GM21576 (cell line): Measurements from ENCODE around the gene GPRIN1.

Experiments used
- ATAC-seq: cut with Tn5 transposase; IDR thresholded peaks from one replicate; pipeline ENCODE4 v1.9.1; 2021; ENCODE audit warnings: mild to moderate bottlenecking, moderate library complexity; ENCODE audit not compliant: unreplicated experiment

Gene GPRIN1

DNA sequence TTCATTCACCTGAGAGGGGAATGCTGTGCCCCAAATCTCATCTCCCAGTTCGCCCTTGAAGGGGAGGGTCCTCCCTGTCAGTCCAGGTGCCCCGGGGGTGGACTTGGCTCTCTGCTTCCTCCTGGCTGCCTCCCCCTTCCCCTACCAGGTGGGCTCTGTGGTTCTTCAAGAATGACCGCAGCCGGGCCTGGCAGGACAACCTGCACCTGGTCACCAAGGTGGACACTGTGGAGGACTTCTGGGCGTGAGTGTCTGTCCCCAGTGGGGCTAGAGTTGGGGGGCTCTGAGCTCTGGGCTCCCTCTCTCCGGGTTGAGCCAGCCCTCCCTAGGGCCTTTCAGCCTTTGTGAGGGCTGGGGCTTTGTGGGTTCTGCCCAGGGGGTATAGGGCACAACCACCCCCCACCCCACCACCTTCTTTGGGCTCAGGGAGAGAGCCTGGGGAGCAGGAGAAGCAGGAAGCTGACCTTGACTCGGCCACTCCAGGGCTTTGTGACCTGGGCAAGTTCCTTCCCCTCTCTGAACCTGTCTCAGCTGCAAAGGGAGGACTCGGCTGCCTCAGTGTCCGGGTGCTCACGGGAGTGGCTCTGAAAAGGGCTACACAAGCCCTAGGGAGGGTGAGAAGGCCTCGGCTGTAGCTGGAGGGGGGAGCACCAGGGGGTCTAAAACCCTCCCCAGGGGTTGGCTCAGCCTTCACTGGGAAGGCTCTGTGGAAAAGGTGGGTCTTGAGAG lies 33.7 kb upstream of the GPRIN1 start:
- ATAC-seq: no peak

DNA sequence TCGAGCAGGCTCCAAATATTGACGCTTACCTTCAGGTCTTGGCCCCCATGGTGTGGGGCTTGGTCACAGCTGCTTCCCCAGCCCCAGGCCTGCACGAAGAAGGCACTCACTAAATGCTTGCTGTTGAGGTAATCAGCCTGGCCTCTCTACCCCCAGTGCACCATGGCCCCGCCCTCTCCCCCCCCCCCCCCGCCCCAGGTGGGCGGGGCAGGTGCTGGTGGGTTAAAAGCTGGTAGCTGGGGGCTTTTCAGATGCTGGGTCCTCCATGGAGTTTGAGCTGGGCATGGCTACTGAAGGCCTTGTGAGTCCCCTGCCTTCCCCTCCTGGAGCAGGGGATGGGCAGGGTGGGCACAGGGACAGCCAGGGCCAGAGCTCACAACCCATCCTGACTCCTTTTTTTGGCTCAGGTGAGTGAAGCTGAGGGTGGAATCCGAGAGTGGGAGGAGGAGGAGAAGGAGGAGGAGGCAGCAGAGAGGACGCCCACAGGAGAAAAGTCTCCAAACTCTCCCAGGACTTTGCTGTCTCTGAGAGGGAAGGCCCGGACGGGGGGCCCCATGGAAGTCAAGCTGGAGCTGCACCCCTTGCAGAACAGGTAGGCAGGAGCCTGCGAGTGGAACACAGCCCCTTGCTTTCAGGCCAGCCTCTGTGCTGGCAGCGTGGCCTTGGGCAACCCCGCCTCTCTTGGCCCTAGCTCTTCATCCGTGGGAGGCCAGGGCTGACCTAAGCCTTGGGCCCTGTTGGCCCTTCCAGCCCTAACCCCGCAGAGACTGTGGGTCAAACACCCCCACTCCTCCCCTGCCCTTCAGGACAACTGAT lies 32.9 kb upstream of the GPRIN1 start:
- no peak for ATAC-seq

DNA sequence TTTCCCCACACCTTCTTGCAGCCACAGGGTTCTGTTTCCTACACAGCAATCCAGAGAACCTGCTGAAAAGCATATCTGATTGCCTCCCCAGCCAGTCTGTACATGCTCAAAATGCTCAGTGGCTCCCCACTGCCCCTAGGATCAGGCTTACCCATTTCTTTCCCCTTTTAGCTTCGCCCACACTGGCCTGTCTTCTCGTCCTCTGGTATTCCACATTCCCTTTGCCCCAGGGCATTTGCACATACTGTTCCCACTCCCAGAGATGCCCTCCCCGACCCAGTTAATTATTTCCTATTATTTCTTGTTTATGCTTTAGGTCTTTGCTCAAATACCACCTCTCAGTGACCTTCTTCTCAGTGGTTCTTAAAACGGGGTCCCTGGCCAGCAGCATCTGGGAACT lies 30.7 kb upstream of the GPRIN1 start:
- ATAC-seq: no peak

DNA sequence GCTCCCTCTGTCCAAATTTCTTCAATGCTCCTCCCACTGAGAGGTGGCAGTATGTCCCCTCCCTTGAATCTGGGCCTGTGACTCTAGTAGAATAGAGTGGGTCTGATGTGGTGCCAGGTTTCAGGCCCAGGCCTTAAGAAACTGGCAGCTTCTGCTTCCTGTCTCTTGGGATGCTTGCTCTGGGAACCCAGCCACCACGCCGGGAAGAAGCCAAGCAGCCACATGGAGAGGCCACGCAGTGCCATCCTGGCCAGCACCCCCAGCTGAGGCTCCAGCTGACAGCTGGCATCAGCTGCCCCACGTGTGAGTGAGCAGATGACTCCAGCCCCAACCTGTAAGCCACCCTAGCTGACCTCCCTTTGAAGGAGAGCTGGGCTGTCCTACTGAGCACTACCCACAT lies 30.0 kb upstream of the GPRIN1 start:
- ATAC-seq: no peak

DNA sequence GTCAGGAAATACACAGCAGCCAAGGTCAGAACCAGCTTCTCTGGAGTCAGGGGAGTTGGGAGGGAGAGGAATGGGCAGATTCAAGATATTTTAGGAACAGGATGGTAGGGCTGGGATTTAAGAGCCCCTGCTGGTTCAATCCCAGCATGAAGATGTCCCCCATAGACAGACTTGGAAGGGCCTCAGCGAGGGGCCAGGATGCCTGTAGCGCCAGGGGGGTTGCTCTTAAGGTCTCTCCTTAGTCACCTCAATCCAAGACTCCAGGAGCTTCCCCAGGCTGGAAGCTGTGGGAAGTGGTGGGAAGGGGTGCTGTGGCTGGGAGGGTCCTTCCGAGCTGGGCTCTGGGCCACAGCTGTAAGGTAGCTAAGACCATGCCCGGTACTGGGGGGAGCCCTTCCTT lies 29.3 kb upstream of the GPRIN1 start:
- no peak for ATAC-seq

DNA sequence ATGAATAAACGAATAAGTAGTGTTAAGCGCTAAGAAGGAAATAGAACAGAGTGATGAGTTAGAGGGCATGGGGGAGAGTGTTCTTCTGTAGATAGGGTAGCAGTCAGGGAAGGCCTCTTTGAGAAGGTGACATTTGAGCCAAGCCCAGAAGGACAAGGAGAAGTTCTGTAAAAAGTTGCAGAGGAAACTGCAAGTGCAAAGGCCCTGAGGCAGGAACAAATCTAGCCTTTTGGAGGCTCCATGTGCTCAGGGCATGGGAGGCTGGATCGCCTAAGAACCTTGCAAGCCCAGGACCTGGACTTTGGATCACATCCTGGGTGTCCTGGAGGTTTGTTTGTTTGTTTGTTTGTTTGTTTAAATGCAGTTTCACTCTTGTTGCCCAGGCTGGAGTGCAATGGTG lies 28.5 kb upstream of the GPRIN1 start:
- ATAC-seq: no peak

DNA sequence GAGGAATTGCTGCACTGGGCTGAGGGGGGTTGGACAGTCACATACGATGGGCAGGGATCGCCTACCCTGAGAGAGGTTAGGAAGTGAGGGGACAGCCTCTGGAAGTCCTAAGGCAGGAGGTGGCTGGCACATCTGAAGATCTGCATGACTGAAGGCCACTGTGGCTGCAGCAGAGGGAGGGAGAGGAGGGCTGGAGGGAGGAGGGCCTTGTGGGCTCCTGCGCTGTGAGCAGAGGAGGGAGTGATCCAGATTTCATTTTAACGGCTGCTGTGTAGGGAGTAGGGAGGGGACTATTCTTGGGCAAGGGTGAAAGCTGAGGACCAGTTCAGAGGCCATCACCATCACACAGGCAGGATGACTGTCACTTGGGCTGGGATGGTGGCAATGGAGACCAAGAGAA lies 27.6 kb upstream of the GPRIN1 start:
- ATAC-seq: no peak

DNA sequence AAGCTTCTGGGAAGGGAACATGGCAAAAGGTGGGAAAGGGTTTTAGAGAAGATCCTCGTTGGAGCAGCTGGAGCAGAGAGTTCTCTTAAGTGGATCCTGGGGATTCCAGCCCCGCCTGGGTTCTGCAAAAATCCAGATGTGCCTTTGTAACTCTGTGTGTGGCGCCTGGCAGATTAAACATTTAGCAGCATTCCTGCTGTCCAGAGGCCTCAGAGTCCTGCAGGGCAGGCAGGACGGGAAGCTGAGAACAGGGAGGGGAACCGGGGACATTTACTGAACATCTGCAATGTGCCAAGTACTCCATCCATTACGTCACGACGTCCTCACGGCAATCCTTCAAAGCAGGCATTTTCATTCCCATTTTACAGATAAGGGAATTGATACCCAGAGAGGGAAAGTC lies 26.5 kb upstream of the GPRIN1 start:
- no peak for ATAC-seq

DNA sequence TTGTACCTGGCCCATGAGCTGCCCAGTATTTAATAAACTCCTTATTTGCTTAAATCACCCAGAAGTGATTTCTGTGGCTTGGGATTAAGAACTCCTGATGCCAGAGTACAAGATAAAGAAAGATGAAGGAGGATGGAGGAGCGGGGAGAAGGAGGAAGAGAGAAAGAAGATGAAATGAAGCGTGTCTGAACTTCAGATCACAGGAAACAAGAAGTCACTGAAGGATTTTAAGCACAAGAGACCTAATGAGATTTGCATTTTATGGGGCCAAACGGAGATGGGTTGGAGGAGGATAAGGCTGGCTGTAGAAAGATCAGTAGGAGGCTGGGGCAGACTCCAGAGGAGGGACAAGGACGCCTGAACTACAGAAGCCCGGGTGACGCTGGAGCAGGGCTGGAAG lies 23.6 kb upstream of the GPRIN1 start:
- ATAC-seq: no peak

DNA sequence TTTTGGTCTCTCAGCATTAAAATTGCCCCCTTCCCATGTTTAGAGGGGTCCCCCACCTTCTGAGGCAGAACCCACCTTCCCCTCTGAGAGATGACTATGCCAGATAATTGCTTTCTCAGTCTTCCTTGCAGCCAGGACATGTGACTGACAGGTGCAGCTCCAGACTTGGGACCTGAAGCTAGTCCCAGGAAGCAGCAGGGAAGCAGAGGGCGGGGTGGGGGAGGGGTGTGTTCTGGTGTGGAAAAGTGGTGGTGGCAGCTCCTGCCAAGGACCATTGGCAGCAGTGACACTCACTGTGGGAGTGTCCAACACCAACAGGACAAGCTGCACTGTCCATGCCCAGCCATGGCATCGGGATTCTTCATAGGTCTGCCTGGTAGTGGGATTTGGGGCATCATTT lies 22.8 kb upstream of the GPRIN1 start:
- no peak for ATAC-seq

DNA sequence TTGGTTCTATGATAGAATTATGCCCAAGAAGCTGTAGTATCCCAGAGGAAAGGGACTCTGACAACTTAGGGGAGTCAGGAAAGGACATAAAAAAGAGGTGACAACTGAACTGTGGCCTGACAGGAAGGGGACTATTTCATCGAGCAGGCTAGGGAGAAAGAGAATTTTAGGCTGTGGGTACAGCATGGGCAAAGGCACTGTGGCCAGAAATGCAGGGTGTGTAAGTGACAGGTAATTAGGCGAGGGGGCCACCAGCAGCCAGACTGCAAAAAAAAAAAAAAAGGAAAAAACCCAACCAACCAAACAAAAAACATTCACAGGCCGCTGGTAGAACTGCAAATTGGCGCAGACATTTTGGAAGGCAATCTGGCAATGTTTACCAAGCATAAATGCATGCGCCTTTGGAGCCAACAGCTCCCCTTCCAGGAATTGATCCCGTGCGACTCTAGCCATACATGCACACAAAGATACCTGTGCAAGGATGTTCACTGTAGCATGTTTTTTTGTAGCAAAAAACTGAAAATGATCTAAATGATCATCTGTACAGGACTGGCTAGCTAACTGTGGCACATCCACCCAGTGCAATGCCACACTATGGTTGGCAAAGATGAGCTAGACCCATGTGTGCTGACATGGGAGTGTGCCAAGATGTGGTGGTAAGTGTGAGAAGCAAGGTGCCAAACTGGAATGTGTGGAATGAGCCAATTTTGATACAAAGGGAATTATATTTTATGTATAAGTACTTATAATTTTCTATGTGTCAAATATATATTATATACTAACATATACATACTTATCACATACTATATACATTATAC lies 21.6 kb upstream of the GPRIN1 start:
- ATAC-seq: no peak

DNA sequence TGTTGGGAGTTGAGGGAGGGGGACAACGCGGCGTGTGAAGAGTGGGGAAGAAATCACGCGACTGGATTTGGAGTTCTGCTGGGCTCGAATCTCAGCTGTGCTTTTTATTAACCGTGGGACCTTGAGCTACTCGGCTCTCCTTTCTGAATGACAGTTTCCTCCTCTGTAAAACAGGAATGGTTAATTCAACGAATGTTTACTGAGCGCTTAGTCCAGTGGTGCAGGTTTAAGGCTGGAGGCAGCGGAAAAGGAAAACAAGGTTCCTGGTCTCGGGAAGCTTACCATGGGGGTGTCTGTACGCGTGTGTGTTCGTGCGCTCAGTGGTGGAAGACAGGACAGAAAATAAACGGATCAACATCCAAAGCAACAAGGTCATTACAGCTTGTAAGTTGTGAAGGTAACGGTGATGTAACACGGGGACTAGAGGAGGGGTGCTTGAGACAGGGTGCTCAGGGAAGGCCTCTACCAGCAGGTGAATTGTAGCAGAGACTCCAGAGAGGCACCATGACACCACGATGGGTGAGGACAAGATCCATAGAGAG lies 20.8 kb upstream of the GPRIN1 start:
- ATAC-seq: no peak

DNA sequence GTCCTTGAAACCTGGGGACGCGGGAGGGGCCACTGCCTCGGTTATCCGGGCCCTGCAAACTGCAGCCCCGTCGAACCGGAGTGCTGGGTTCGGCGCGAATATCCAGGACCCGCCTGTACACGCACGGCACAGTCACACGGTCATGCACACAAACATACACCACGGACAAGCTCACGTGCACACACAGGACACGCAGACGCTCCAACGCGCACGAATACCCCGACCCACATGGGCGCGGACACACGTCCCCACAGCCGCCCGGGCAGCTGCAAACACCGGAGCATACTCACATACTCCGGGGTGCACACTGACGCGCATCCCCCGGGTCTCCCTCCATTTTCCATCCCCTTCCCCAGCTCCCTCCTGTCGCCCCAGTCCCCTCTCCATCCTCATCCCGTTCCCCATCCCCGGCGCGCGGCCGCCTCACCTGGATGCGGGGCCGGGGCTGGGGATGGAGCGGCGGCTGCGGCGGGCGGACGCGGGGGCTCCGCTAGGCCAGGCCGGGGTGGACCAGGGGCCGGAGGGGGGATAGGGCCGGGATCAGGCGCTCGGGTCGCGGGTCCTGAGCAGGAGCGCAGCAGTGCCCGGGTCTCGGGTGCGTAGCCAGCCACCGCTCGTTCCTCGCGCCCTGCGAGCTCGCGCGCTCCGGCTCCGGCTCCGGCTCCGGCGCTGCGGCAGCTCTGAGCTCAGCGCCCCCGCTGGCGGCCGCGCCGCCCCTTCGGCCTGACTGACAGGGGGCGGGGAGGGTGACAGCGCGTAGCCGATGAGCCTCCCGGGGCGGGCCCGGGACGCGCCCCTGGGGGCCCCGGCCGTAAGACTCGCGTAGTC lies 20.1 kb upstream of the GPRIN1 start, which contains the start of the genes EIF4E1B and SNCB:
Gene EIF4E1B (plus strand): TSS at position 823 of the 828 bp plus-strand sequence. CDS start 12,113 bp downstream, outside the sequence.
Gene SNCB (minus strand): TSS at position 682 of the 828 bp plus-strand sequence. CDS start 880 bp downstream, outside the sequence.
- ATAC-seq: no peak

DNA sequence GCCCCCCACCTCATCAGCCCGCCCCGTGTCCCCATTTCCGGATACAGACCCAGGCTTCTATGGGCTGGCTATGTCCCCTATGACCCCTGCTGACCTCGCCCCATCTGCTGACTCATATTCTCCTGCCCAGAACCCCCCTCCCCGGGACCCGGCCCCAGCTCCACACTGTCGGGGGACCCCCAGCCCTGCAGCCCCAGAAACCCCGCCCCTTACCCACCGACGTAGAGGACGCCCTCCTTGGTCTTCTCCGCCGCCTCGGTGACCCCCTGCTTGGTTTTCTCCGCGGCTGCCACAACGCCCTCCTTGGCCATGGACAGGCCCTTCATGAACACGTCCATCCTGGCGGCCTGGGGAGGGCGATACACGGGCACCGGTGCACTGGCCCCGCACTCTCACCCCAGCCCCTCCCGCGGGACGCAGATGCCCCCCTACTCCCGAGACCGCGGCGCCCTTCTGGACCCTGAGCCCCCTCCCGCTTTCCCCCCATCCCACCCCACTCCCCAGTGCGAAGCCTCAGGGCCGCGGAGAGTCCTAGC lies 19.4 kb upstream of the GPRIN1 start:
- no peak for ATAC-seq

DNA sequence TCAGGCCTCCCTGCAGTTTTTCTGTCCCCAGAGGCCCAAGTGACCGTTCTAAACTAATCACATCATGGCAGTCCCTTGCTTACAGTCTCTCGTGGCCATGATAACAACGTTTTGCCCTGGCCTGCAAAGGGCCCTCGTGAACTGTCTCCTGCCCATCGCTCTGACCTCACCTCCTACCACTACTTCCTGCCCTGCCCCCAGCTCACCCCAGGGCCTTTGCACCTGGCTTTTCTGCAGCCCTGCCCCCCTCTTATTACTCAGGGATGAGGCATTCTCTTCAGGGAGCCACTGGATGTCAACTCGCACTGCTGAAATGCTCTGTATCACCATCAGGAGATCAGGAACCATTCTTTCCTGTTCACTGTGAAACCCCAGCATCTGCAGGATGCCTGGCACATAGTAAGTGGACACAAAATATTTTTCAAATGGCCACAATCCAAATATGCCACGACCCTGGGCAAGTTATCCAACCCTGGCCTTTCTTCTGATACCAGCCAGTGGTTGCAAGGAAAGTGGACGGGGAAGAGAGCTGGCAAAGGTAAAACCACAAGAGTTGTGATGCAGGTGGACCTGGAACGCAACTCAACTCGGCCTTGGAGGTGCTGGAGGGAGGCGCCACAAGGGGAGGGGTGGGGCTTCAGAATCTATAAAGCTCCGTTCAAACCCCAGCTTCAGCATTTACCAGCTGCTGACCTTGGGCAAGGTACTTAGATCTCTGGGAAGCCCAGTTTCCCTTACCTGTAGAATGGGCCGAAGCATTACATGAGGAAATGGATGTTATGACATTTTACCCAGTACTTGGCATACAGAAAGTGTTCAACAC lies 18.7 kb upstream of the GPRIN1 start:
- ATAC-seq: no peak

DNA sequence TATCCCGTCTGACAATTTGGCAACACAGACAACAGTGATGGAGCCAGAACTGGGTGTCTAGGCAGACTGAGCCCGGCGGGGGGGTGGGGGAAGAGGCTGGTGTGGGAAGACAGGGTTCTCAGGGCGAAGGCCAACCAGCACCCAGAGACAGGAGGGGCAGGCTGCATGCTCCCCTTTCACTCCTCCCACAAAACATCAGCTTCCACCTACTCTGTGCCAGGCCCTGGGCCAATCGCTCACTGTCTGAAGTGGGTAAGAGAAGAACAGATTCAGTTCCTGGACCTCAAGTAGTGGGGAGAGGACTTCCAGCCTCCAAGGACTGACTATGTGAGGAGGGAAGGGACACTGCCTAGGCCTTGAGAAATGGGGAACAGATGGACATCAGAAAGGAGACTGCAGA lies 17.6 kb upstream of the GPRIN1 start:
- no peak for ATAC-seq

DNA sequence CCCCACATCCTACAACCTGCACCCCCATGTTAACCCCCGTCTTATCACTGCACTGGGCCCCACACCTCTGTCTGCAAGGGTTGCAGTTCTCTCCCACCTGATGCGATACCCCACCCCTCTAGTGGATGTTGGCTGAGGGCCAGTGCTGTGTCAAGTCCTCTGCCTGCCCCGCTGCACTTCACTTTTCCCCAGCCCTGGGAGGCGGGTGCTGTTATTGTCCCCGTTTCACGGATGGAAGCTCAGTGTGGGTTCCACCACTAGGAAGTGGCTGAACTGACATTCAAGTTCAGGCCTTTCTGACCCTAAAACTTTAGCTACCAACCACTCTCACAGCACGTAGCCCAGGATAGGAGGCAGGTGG lies 16.9 kb upstream of the GPRIN1 start:
- no peak for ATAC-seq

DNA sequence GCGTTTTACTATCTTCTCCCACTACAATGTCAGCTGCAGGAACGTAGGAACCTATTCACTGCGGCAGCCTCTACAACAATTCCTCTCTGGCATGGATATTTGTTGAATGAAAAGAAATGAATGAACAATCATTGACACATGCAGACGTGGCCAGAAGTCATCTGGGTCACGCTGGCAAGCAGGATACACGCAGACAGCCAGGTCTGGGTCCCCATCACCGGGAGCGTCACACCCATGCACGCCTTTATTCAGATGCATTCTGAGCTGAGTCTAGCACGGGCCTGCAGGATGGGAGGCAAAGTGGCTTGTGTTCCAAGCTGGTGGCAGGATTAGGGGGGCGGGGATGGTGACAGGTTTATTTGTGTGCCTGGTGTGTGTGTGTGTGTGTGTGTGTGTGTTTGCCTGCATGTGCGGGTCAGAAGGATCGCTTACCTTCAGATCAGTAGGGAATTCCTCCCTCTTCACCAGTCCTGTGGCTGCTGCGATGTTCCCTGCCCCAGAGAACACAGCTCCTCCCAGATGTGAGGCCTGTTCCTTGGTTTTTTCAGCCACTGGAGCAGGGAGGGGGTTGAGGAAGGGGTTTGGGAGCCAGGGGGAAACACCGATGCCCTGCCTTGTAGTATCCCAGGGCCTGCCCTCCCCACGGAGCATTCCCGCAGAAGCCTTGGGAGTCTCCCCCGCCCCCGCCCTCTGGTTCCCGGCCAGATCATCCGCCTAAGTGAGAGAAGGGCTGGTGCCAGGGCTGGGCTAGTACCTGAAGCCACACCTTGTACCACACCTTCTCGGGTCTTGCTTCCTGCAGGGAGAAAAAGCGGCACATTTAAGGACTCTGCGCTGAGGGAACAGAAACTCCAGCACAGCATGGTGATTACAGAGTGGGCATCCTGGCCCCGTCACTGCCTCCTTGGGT lies 16.3 kb upstream of the GPRIN1 start:
- ATAC-seq: no peak
